NCI-H146 treated with DMSO at 0.1 percent for 48 hours (cell line): ENCODE measurements around the gene CFAP65.

ENCODE experiments used
- DNase-seq: peaks from one replicate; lab custom pipeline; 2025; ENCODE audit not compliant: unreplicated experiment; lab: John Stamatoyannopoulos, UW

CFAP65 gene

GRCh38 chr2:218979846-218980734 lies 61.2 kb downstream of the CFAP65 start:
- DNase-seq, result peak; percentile 51

- DNase-seq, result no peak
Observed at GRCh38 chr2:218975060-218975777, 66.1 kb downstream of the CFAP65 start.

GRCh38 chr2:218970894-218971293 lies 70.4 kb downstream of the CFAP65 start:
- DNase-seq, result no peak

- DNase-seq, result peak; percentile 37
Observed at GRCh38 chr2:218964041-218964771, 77.1 kb downstream of the CFAP65 start.

- DNase-seq, result no peak
Observed at GRCh38 chr2:218963601-218964000, 77.7 kb downstream of the CFAP65 start.

GRCh38 chr2:218962859-218963492 lies 78.3 kb downstream of the CFAP65 start:
- peak; percentile 94 for DNase-seq

GRCh38 chr2:218961651-218962570 lies 79.4 kb downstream of the CFAP65 start:
- DNase-seq, result peak; percentile 17

- DNase-seq, result no peak
Observed at GRCh38 chr2:218961229-218961628, 80.1 kb downstream of the CFAP65 start.

- peak; percentile 5 for DNase-seq
Observed at GRCh38 chr2:218960309-218961165, 80.8 kb downstream of the CFAP65 start.

- DNase-seq, result no peak
Observed at GRCh38 chr2:218959761-218960308, 81.5 kb downstream of the CFAP65 start.

- peak; percentile 76 for DNase-seq
Observed at GRCh38 chr2:218959141-218959731, 82.1 kb downstream of the CFAP65 start, which contains the start of gene CDK5R2. TSS of gene CDK5R2 (plus strand) at chr2:218959666. CDS start at chr2:218959821, 155 bp downstream.

GRCh38 chr2:218958276-218958675 lies 83.0 kb downstream of the CFAP65 start:
- DNase-seq, result no peak

- no peak for DNase-seq
Observed at GRCh38 chr2:218957671-218958070, 83.6 kb downstream of the CFAP65 start.

GRCh38 chr2:218956039-218956438 lies 85.3 kb downstream of the CFAP65 start:
- no peak for DNase-seq

- DNase-seq, result no peak
Observed at GRCh38 chr2:218954541-218955300, 86.6 kb downstream of the CFAP65 start.

- DNase-seq, result no peak
Observed at GRCh38 chr2:218953366-218953954, 87.9 kb downstream of the CFAP65 start.
